ENCODE measurements around the gene TCP11L1.
A peak's percentile ranks its signal among the peaks of the same experiment; 100 is the strongest.
"Not testable (repeated sequence)": the region's sequence is repeated elsewhere in the genome, so short reads cannot be mapped to it uniquely, and the experiment has no call there.

TCP11L1 gene

GRCh38 chr11:33044285-33044756 is 4.9 kb downstream of the TCP11L1 start:
- peaks cover 5 to 14% (median 13%) of the 10 kb centered on the region in 3 donors for H3K36me3 ChIP-seq
- H3K27ac ChIP-seq, result no peak overlapping the region
- TF ChIP-seq CTCF (IDR thresholded peaks at IDR 0.05), result no peak
- peaks cover 0 to 16% (median 12%) of the 10 kb centered on the region in 4 donors for H3K4me1 ChIP-seq
- H3K4me3 ChIP-seq, result no peak overlapping the region
- intact Hi-C loops (cut with DNase I; ENCODE audit: low total_unique reads), result no loop called here
- no peaks in the 10 kb centered on the region for H3K27me3 ChIP-seq
- H3K9me3 ChIP-seq, result no peaks in the 10 kb centered on the region
- DNase-seq, result no peak

- H3K4me1 ChIP-seq, result peaks cover 0 to 16% (median 6%) of the 10 kb centered on the region in 4 donors
- no peak overlapping the region for H3K27ac ChIP-seq
- H3K36me3 ChIP-seq, result peaks cover 5 to 14% (median 13%) of the 10 kb centered on the region in 3 donors
- intact Hi-C loops (cut with DNase I; ENCODE audit: low total_unique reads), result no loop called here
- H3K4me3 ChIP-seq, result no peak overlapping the region
- TF ChIP-seq CTCF (IDR thresholded peaks at IDR 0.05), result no peak
- no peaks in the 10 kb centered on the region for H3K9me3 ChIP-seq
- no peak for DNase-seq
- H3K27me3 ChIP-seq, result no peaks in the 10 kb centered on the region
Observed at GRCh38 chr11:33045551-33046255, 6.3 kb downstream of the TCP11L1 start.

GRCh38 chr11:33048701-33049100 is 9.3 kb downstream of the TCP11L1 start:
- H3K9me3 ChIP-seq; H3K27ac ChIP-seq; H3K4me3 ChIP-seq; H3K4me1 ChIP-seq; intact Hi-C loops (cut with DNase I; ENCODE audit: low total_unique reads); H3K27me3 ChIP-seq: not testable (repeated sequence)
- H3K36me3 ChIP-seq, result peaks cover 5 to 18% (median 13%) of the 10 kb centered on the region in 3 donors
- DNase-seq, result peak in 1 of 2 donors; percentile 40

GRCh38 chr11:33049565-33050408 is 10.4 kb downstream of the TCP11L1 start:
- H3K27me3 ChIP-seq; H3K27ac ChIP-seq; H3K4me1 ChIP-seq; H3K9me3 ChIP-seq; DNase-seq; H3K4me3 ChIP-seq; intact Hi-C loops (cut with DNase I; ENCODE audit: low total_unique reads): not testable (repeated sequence)
- H3K36me3 ChIP-seq, result peaks cover 8 to 22% (median 14%) of the 10 kb centered on the region in 3 donors

- no peaks in the 10 kb centered on the region for H3K27me3 ChIP-seq
- no peak overlapping the region for H3K4me3 ChIP-seq
- no peaks in the 10 kb centered on the region for H3K9me3 ChIP-seq
- peaks cover 8 to 31% (median 18%) of the 10 kb centered on the region in 3 donors for H3K36me3 ChIP-seq
- no peaks in the 10 kb centered on the region for H3K4me1 ChIP-seq
- no peak overlapping the region for H3K27ac ChIP-seq
- TF ChIP-seq CTCF (IDR thresholded peaks at IDR 0.05), result no peak
- DNase-seq, result no peak
- intact Hi-C loops (cut with DNase I; ENCODE audit: low total_unique reads), result no loop called here
Observed at GRCh38 chr11:33052231-33052630, 12.9 kb downstream of the TCP11L1 start.

GRCh38 chr11:33055375-33055774 is 16.0 kb downstream of the TCP11L1 start:
- Histone ChIP-seq H3K9me3 (no peaks in the 10 kb centered on the region), H3K4me3 (no peak overlapping the region), H3K27ac (no peak overlapping the region), H3K27me3 (no peaks in the 10 kb centered on the region), H3K36me3 (peaks cover 37 to 63% (median 47%) of the 10 kb centered on the region in 3 donors), H3K4me1 (no peaks in the 10 kb centered on the region)
- no peak for DNase-seq
- intact Hi-C loops (cut with DNase I; ENCODE audit: low total_unique reads), result no loop called here
- no peak for TF ChIP-seq CTCF (IDR thresholded peaks at IDR 0.05)

Data from tibial artery (tissue), 4 donors.